KMS-11 (cell line): Measurements from ENCODE around the gene NMRK2.

Source experiments
- H2AFZ ChIP-seq: fragments of 200-600 bp; sonication (generic); 2 replicates; pipeline ENCODE4 v1.6.1; 2016; ENCODE audit warnings: antibody characterized with exemption, mixed run types, low read depth
- H3K27ac ChIP-seq: fragments of 200-600 bp; sonication (generic); 2 replicates; pipeline ENCODE4 v1.6.1; 2016; ENCODE audit warnings: mild to moderate bottlenecking, mixed run types
- H3K27me3 ChIP-seq: fragments of 200-600 bp; sonication (generic); 2 replicates; pipeline ENCODE4 v1.6.1; 2017; ENCODE audit warnings: mild to moderate bottlenecking, low read depth, mixed run types, moderate library complexity; ENCODE audit not compliant: insufficient read depth
- H3K36me3 ChIP-seq: fragments of 200-600 bp; sonication (generic); 2 replicates; pipeline ENCODE4 v1.6.1; 2017; ENCODE audit warnings: mild to moderate bottlenecking, mixed run types; ENCODE audit not compliant: insufficient read depth
- H3K4me1 ChIP-seq: fragments of 200-600 bp; sonication (generic); 2 replicates; pipeline ENCODE4 v1.6.1; 2016; ENCODE audit warnings: mild to moderate bottlenecking, low read depth, mixed run types; ENCODE audit not compliant: poor library complexity, severe bottlenecking
- H3K4me2 ChIP-seq: fragments of 200-600 bp; sonication (generic); 2 replicates; pipeline ENCODE4 v1.7.0; 2016; ENCODE audit warnings: mild to moderate bottlenecking, mixed run types
- H3K4me3 ChIP-seq: fragments of 200-600 bp; sonication (generic); IDR thresholded peaks from 2 replicates; pipeline ENCODE4 v1.6.1; 2017; ENCODE audit warnings: low read depth, low read length, mixed read lengths; ENCODE audit not compliant: insufficient read depth
- H3K79me2 ChIP-seq: fragments of 200-600 bp; sonication (generic); 2 replicates; pipeline ENCODE4 v1.6.1; 2016; ENCODE audit warnings: low read depth, mixed run types; ENCODE audit not compliant: insufficient read depth
- H3K9ac ChIP-seq: fragments of 200-600 bp; sonication (generic); 2 replicates; pipeline ENCODE4 v1.6.1; 2016; ENCODE audit warnings: mild to moderate bottlenecking, mixed run types
- H4K20me1 ChIP-seq: fragments of 200-600 bp; sonication (generic); 2 replicates; pipeline ENCODE4 v1.6.1; 2016; ENCODE audit warnings: mild to moderate bottlenecking, mixed run types; ENCODE audit not compliant: insufficient read depth
- TF ChIP-seq, protein P1 (sequence below): fragments of 200-600 bp; sonication (generic); conservative IDR thresholded peaks from 2 replicates; pipeline ENCODE4 v1.6.1; 2017; ENCODE audit warnings: low read depth, mild to moderate bottlenecking, antibody characterized with exemption, low read length, moderate library complexity, mixed read lengths

The NMRK2 gene

DNA sequence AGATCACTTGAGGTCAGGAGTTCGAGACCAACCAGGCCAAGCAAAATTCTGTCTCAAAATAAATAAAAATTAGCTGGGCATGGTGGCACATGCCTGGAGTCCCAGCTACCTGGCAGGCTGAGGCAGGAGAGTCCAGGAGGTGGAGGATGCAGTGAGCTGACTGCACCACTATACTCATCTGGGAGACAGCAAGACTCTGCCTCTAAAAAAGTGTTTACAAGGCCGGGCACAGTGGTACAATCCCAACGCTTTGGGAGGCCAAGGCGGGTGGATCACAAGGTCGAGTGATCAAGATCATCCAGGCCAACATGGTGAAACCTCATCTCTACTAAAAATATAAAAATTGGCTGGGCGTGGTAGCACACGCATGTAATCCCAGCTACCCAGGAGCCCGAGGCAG, 42.3 kb downstream of the NMRK2 start:
- H2AFZ ChIP-seq: no peak overlapping the region
- H3K4me1 ChIP-seq: peaks cover 9% of the 10 kb centered on the region
- H3K27me3 ChIP-seq: no peaks in the 10 kb centered on the region
- H3K79me2 ChIP-seq: peaks cover 25% of the 10 kb centered on the region; the same call in 1 of the 2 replicates
- H4K20me1 ChIP-seq: 0 out of 2 replicates have a peak, but pooled peaks cover 8% of the 10 kb centered on the region
- no peak overlapping the region for H3K9ac ChIP-seq
- H3K4me2 ChIP-seq: no peak overlapping the region
- H3K27ac ChIP-seq: no peak overlapping the region
- H3K4me3 ChIP-seq: no peak overlapping the region
- TF ChIP-seq, protein P1, sequence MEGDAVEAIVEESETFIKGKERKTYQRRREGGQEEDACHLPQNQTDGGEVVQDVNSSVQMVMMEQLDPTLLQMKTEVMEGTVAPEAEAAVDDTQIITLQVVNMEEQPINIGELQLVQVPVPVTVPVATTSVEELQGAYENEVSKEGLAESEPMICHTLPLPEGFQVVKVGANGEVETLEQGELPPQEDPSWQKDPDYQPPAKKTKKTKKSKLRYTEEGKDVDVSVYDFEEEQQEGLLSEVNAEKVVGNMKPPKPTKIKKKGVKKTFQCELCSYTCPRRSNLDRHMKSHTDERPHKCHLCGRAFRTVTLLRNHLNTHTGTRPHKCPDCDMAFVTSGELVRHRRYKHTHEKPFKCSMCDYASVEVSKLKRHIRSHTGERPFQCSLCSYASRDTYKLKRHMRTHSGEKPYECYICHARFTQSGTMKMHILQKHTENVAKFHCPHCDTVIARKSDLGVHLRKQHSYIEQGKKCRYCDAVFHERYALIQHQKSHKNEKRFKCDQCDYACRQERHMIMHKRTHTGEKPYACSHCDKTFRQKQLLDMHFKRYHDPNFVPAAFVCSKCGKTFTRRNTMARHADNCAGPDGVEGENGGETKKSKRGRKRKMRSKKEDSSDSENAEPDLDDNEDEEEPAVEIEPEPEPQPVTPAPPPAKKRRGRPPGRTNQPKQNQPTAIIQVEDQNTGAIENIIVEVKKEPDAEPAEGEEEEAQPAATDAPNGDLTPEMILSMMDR: no peak
- peaks cover 22% of the 10 kb centered on the region; the same call in 1 of the 2 replicates for H3K36me3 ChIP-seq

DNA sequence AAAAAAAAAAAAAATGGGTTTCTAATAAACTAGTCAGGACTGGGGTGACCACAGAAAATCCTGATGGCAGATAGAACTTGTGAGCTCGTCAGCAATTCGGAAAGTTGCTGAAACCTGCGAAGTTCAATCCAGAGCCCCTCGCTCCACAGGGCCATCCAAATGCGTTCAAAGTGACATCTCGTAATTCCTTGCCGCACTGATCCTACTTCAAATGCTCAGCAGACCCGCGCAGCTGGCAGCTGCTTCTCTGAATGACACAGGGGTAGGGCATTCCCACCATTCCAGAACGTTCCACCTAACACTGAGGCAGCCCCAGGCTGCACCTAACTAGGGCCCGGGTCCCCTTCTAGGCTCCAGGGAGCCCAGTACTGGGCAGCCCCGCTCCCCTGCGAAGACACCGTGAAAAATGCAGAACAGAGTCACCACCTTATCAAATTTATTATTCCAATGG, 42.8 kb downstream of the NMRK2 start:
- Histone ChIP-seq H3K27me3 (no peaks in the 10 kb centered on the region), H3K9ac (no peak overlapping the region), H3K4me3 (no peak overlapping the region), H3K27ac (no peak overlapping the region), H3K79me2 (peaks cover 29% of the 10 kb centered on the region), H4K20me1 (peaks cover 13% of the 10 kb centered on the region), H3K36me3 (peaks cover 27% of the 10 kb centered on the region; the same call in 1 of the 2 replicates), H2AFZ (no peak overlapping the region), H3K4me1 (peaks cover 8% of the 10 kb centered on the region), H3K4me2 (no peak overlapping the region)
- TF ChIP-seq, protein P1: no peak

DNA sequence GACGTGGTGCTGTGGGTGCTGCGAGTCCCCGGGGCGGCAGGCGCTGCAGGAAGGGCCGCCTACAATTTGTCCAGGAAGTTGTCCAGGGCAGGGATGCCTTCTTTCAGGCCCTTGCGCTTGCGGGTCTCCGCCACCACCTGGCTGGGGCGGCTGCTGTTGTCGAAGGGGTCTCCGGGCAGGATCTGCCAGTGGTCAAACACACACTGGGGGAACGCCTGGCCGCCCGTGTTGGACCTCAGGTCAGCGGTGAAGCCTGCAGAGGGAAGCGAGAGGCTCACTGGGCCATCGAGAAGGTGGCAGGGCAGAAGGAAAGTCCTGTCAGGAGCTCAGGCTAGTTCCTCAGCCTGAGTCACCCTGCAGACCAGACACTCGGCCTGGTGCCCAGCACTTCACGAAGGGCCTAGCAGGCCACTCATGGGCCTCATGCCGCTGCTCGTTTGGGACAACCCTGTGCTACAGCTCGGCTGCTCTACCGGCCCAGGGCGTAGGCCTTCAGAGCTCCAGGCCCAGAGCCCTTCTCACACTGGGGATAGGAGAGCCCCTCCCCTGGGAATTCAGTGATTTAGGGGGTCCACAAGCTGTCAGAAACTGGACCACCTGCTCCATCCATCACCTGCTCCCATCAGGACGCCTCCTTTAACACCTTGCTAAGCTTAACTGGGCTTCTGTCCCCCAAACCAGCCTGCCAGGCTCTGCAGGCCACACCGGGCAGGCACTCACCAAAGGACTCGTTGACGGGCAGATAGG, 43.8 kb downstream of the NMRK2 start:
- no peak overlapping the region for H3K4me2 ChIP-seq
- no peak overlapping the region for H3K4me3 ChIP-seq
- TF ChIP-seq, protein P1: no peak
- no peak overlapping the region for H3K27ac ChIP-seq
- peaks cover 39% of the 10 kb centered on the region for H3K79me2 ChIP-seq
- no peak overlapping the region for H2AFZ ChIP-seq
- H3K9ac ChIP-seq: no peak overlapping the region
- peaks cover 18% of the 10 kb centered on the region for H4K20me1 ChIP-seq
- H3K36me3 ChIP-seq: peaks cover 37% of the 10 kb centered on the region; the same call in 1 of the 2 replicates
- H3K4me1 ChIP-seq: peaks cover 3% of the 10 kb centered on the region
- no peaks in the 10 kb centered on the region for H3K27me3 ChIP-seq

DNA sequence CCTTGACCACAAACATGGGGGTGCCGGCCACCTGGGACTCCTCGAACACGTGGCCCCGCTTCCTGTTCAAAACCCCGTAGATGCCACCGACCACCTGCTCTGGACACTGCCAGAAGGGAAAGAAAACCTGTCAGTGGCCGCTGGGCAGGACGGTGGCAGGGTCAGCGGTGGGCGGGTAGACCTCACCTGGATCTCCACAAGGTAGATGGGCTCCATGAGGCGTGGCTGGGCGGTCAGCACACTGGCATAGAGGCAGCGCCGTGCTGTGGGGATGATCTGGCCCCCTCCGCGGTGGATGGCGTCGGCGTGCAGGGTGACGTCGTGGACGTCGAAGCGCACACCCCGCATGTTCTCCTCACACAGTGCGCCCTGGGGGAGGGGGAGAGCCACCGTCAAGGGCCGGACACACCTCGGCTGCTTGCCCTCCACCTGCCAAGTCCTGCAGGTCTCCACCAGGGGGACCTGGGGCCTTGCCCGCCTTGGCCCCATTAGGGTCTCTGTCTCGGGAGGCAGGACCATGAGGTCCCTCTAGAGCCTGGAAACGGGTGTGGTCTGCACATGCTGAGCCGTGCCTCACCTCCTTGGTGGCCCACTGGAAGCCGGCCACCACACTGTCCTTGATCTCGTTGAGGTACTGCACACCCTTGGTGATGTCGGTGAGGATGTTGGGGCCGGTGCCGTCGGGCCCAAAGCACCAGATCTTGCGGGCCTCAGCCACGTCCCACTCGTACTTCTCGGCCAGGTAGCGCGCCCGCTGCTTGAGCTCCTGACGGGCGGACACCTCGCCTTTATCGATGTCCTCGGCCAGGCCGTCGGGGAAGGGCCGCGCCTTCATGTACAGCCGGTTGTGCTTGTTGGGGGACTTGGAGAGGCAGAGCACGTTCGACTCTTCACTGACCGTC, 44.6 kb downstream of the NMRK2 start:
- Histone ChIP-seq H3K4me2 (no peak overlapping the region), H4K20me1 (peaks cover 18% of the 10 kb centered on the region), H3K27ac (no peak overlapping the region), H3K27me3 (no peaks in the 10 kb centered on the region), H3K36me3 (peaks cover 43% of the 10 kb centered on the region; the same call in 1 of the 2 replicates), H3K4me1 (no peaks in the 10 kb centered on the region), H2AFZ (no peak overlapping the region), H3K9ac (no peak overlapping the region), H3K4me3 (no peak overlapping the region), H3K79me2 (peaks cover 48% of the 10 kb centered on the region)
- TF ChIP-seq, protein P1: no peak
